Skeletal muscle tissue (tissue), 4 donors: Measurements from ENCODE around the gene MZF1. TPM values are rescaled to one million over a fixed set of nuclear protein-coding genes. Genes with fewer than 3 reads are reported as not detected.
"Not testable (repeated sequence)": the region's sequence is repeated elsewhere in the genome, so short reads cannot be mapped to it uniquely, and the experiment has no call there.

Experiments used
- H3K27ac ChIP-seq: one replicate; pipeline ENCODE4 v1.7.0; 2013; ENCODE audit warnings: mild to moderate bottlenecking, low read depth, low read length, inconsistent platforms
- H3K27me3 ChIP-seq, 3 donors: one replicate each; pipeline ENCODE4 v1.7.0; 2013; ENCODE audit warnings: low read length in 3 of 3; ENCODE audit not compliant: control insufficient read depth in 3 of 3, insufficient read depth in 3 of 3
- H3K36me3 ChIP-seq, 3 donors: one replicate each; pipeline ENCODE4 v1.7.0; 2013; ENCODE audit warnings: low read length in 3 of 3; ENCODE audit not compliant: control insufficient read depth in 3 of 3, insufficient read depth in 3 of 3
- H3K4me1 ChIP-seq, 3 donors: one replicate each; pipeline ENCODE4 v1.7.0; 2013; ENCODE audit warnings: low read length in 3 of 3, mild to moderate bottlenecking in 3 of 3; ENCODE audit not compliant: control insufficient read depth in 3 of 3, insufficient read depth in 3 of 3
- H3K4me3 ChIP-seq, 3 donors: one replicate each; pipeline ENCODE4 v1.7.0; 2013; ENCODE audit warnings: low read length in 3 of 3
- H3K9ac ChIP-seq, 3 donors: one replicate each; pipeline ENCODE4 v1.7.0; 2013; ENCODE audit warnings: low read length in 3 of 3, mild to moderate bottlenecking in 3 of 3, moderate library complexity in 2 of 3, low read depth in 1 of 3
- H3K9me3 ChIP-seq, 3 donors: one replicate each; pipeline ENCODE4 v1.7.0; 2013; ENCODE audit warnings: low read length in 3 of 3; ENCODE audit not compliant: control insufficient read depth in 3 of 3
- total RNA-seq: library from RNA; depleted of rRNA; stranded (reverse); fragments of >200 nt; gene quantifications from one replicate; pipeline ENCODE4 v1.2.3, GENCODE V29; 2014
- donor health status: Osteomylitis.

MZF1 gene
- total RNA-seq, 1 donor from 2014 or later, result 6.8 TPM

DNA sequence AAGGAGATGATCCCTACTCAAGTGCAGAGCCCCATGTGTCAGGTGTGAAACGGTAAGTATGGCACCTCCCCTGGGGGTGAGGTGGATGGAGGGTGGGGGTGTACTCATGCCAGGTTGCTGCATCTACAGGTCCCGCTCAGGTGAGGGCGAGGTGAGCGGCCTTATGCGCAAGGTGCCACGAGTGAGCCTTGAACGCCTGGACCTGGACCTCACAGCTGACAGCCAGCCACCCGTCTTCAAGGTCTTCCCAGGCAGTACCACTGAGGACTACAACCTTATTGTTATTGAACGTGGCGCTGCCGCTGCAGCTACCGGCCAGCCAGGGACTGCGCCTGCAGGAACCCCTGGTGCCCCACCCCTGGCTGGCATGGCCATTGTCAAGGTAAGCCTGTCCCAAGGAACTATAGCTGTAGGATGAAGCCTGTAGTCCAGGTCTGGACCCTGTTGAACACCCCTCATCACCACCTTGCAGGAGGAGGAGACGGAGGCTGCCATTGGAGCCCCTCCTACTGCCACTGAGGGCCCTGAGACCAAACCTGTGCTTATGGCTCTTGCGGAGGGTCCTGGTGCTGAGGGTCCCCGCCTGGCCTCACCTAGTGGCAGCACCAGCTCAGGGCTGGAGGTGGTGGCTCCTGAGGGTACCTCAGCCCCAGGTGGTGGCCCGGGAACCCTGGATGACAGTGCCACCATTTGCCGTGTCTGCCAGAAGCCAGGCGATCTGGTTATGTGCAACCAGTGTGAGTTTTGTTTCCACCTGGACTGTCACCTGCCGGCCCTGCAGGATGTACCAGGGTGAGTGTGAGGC, 24.1 kb downstream of the MZF1 start:
- Histone ChIP-seq H3K27ac (no peak overlapping the region), H3K27me3 (no peaks in the 10 kb centered on the region), H3K4me1 (peaks cover 28 to 41% (median 32%) of the 10 kb centered on the region in 3 donors), H3K9ac (no peak overlapping the region), H3K9me3 (no peaks in the 10 kb centered on the region), H3K4me3 (no peak overlapping the region), H3K36me3 (peaks cover 63 to 70% (median 69%) of the 10 kb centered on the region in 3 donors)

DNA sequence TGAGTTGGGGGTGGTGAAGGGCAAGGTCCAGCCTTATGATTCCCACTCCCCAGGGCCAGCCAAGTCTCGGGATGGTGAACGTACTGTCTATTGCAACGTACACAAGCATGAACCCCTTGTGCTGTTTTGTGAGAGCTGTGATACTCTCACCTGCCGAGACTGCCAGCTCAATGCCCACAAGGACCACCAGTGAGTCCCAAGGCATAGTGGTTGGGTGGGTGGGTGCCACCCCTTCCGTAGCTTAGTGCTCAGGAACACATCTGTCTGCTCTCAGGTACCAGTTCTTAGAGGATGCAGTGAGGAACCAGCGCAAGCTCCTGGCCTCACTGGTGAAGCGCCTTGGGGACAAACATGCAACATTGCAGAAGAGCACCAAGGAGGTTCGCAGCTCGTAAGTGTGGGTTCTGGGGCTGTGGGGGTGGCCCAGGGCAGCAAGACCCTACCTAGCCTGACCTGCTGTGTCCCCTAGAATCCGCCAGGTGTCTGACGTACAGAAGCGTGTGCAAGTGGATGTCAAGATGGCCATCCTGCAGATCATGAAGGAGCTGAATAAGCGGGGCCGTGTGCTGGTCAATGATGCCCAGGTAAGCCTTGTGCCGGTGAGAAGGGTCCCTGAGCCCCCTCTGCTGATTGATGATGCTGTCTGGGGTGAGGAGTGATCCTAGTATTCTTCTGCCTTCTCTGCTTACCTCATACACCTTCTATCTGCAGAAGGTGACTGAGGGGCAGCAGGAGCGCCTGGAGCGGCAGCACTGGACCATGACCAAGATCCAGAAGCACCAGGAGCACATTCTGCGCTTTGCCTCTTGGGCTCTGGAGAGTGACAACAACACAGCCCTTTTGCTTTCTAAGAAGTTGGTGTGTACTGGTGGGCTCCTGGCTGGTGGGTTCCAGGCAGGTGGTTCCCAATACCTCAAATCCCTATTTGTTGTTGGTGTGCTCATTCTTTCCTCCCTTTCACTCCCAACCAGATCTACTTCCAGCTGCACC, 25.5 kb downstream of the MZF1 start:
- Histone ChIP-seq H3K9ac (peak overlapping the region in 1 of 3 donors; percentile 16), H3K4me3 (no peak overlapping the region)

DNA sequence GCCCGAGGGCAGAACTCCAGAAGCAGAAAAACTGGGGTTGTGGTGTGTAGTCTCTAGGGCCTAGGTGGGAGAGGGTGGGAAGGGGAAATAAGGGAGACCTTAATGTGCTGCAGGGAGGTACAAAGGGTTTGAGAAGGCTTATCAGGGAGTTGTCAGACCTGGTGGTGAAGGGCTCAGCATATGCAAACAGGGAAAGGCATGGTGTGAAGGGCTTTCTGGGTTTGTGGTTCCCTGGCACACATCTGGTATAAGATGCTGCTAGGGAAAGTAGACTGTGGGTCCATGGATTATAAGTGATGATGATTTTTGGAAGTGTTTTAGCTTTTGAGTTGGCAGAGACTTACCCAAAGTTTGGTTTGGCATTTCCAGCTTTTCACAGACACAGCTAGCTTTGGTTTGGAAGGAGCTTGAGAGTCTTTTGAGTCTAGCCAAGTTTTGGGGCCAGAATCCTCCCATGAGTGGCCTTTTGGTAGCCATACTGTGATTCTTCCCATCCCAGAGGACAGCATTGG, 27.1 kb downstream of the MZF1 start:
- Histone ChIP-seq H3K27me3 (peaks cover 0 to 5% (median 2%) of the 10 kb centered on the region in 3 donors), H3K9ac (peak overlapping the region; percentile 71 to 92 (median 82)), H3K4me3 (peak overlapping the region; percentile 82 to 86 (median 85)), H3K27ac (no peak overlapping the region), H3K4me1 (peaks cover 27 to 32% (median 27%) of the 10 kb centered on the region in 3 donors), H3K36me3 (peaks cover 44 to 50% (median 49%) of the 10 kb centered on the region in 3 donors), H3K9me3 (no peaks in the 10 kb centered on the region)

More for the DNA sequence above, 25.5 kb downstream of the MZF1 start:
- Histone ChIP-seq H3K4me1 (peaks cover 27 to 32% (median 27%) of the 10 kb centered on the region in 3 donors), H3K27ac (no peak overlapping the region), H3K36me3 (peaks cover 58 to 64% (median 64%) of the 10 kb centered on the region in 3 donors), H3K27me3 (peaks cover 0 to 2% (median 2%) of the 10 kb centered on the region in 3 donors), H3K9me3 (no peaks in the 10 kb centered on the region)

DNA sequence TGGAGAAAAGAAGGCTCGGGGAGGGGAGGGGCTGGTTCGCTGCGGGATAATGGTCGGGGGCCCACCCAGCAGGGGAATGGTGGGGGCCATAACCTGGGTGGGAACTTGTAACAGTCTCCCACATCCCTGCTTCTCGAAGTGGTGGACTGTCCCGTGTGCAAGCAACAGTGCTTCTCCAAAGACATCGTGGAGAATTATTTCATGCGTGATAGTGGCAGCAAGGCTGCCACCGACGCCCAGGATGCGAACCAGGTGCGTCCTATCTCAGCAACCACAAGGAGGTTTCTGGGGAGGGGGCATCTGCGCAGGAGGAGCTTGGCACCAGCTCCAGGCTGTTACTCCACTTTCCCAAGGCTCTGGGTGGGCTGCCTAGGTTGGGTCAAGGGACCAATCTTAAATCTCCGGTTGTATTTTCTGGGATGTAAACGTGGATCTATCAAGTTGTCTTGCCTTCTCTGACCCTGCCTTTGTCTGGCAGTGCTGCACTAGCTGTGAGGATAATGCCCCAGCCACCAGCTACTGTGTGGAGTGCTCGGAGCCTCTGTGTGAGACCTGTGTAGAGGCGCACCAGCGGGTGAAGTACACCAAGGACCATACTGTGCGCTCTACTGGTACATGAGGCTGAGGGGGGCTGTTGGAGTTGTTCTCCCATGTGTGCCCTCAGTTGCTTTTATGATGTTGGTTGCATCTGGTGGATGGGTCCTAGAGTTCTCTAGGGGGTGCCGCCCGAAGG, 27.7 kb downstream of the MZF1 start:
- no peaks in the 10 kb centered on the region for H3K9me3 ChIP-seq
- H3K4me3 ChIP-seq, result peak overlapping the region; percentile 82 to 86 (median 85)
- H3K36me3 ChIP-seq, result peaks cover 37 to 44% (median 43%) of the 10 kb centered on the region in 3 donors
- H3K9ac ChIP-seq, result peak overlapping the region; percentile 71 to 92 (median 82)
- peak overlapping the region; percentile 47 for H3K27ac ChIP-seq
- H3K27me3 ChIP-seq, result peaks cover 2 to 7% (median 2%) of the 10 kb centered on the region in 3 donors
- peaks cover 27 to 32% (median 27%) of the 10 kb centered on the region in 3 donors for H3K4me1 ChIP-seq

DNA sequence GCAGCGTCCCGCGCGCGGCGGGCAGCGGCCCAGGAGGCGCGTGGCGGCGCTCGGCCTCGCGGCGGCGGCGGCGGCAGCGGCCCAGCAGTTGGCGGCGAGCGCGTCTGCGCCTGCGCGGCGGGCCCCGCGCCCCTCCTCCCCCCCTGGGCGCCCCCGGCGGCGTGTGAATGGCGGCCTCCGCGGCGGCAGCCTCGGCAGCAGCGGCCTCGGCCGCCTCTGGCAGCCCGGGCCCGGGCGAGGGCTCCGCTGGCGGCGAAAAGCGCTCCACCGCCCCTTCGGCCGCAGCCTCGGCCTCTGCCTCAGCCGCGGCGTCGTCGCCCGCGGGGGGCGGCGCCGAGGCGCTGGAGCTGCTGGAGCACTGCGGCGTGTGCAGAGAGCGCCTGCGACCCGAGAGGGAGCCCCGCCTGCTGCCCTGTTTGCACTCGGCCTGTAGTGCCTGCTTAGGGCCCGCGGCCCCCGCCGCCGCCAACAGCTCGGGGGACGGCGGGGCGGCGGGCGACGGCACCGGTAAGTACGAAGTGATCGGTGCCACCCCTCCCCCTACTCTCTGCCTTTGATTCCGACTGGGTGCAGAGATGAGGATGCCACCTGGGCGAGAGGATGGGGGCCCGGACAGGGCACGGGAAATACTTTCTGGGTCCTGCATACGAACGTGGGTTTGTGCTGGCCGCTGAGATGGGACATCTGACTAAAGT, 28.4 kb downstream of the MZF1 start:
- Histone ChIP-seq H3K27ac (peak overlapping the region; percentile 94), H3K9me3 (no peaks in the 10 kb centered on the region), H3K36me3 (peaks cover 30 to 37% (median 36%) of the 10 kb centered on the region in 3 donors), H3K9ac (peak overlapping the region; percentile 71 to 92 (median 82)), H3K27me3 (peaks cover 2 to 8% (median 4%) of the 10 kb centered on the region in 3 donors), H3K4me1 (peaks cover 27 to 32% (median 27%) of the 10 kb centered on the region in 3 donors), H3K4me3 (peak overlapping the region; percentile 82 to 86 (median 85))

DNA sequence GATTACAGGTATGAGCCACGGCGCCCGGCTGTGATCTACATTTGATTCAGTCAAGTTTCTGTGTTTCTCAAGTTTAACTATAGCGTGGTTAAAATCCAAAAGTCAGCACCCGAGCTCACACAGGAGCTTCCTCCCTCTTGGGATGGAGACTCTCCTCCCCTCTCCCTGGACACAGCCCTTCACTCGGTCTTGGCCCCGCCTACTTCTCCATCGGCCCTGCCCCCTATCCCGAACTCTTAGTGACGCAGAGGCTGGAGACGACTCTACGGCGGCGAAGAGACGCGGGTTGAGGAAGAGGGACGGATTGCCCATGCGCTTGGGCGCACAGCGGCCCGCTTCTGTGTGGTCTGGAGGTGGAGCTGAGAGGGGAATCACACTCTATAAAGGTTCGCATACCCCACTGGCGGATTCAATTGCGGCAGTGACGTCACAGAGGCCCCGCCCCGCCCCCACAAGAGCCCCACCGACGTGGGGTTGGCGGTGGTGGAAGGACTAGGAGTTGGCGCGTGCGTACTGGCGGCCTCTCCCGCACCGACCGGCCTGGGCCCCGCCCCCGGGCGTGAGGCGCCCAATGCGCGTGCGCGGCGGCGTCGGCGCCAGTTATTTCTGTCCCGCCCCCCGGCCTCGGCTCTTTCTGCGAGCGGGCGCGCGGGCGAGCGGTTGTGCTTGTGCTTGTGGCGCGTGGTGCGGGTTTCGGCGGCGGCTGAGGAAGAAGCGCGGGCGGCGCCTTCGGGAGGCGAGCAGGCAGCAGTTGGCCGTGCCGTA, 29.1 kb downstream of the MZF1 start, which contains the start of gene TRIM28:
Gene TRIM28, plus strand, starts transcription at position 239 of the 765 bp plus-strand sequence. CDS start 694 bp downstream, outside the sequence.
- peaks cover 23 to 30% (median 29%) of the 10 kb centered on the region in 3 donors for H3K36me3 ChIP-seq
- peaks cover 2 to 11% (median 10%) of the 10 kb centered on the region in 3 donors for H3K27me3 ChIP-seq
- peaks cover 27 to 32% (median 27%) of the 10 kb centered on the region in 3 donors for H3K4me1 ChIP-seq
- peak within 1 kb of the TSS; percentile 82 to 92 (median 84) for H3K9ac ChIP-seq
- peak within 1 kb of the TSS; percentile 83 to 88 (median 85) for H3K4me3 ChIP-seq
- peak within 1 kb of the TSS; percentile 94 for H3K27ac ChIP-seq
- no peaks in the 10 kb centered on the region for H3K9me3 ChIP-seq

DNA sequence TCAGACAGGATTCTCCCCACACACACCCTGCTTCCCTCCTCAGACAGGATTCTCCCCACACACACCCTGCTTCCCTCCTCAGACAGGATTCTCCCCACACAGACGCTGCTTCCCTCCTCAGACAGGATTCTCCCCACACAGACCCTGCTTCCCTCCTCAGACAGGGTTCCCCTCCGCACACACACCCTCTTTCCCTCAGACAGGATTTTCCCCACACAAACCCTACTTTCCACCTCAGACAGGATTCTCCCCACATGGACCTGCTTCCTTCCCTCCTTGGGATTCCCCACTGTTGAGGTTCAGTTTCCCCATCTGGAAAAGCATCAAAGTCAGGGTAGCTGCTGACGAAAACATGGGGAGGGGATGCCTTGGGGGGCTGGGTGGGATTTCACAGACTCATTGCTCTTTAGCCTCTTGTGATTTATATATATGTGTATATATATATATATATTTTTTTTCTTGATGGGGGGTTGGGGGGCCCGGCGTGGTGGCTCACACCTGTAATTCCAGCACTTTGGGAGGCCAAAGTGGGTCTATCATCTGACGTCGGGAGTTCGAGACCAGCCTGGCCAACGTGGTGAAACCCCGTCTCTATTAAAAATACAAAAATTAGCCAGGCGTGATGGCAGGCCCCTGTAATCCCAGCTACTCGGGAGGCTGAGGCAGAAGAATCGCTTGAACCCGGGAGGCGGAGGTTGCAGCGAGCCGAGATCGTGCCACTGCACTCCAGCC, 30.3 kb downstream of the MZF1 start:
- not testable (repeated sequence) for H3K9me3 ChIP-seq, H3K27ac ChIP-seq, H3K9ac ChIP-seq, H3K4me3 ChIP-seq
- Histone ChIP-seq H3K27me3 (peaks cover 7 to 19% (median 15%) of the 10 kb centered on the region in 3 donors), H3K36me3 (peaks cover 12 to 19% (median 17%) of the 10 kb centered on the region in 3 donors), H3K4me1 (peaks cover 29 to 32% (median 30%) of the 10 kb centered on the region in 3 donors)

DNA sequence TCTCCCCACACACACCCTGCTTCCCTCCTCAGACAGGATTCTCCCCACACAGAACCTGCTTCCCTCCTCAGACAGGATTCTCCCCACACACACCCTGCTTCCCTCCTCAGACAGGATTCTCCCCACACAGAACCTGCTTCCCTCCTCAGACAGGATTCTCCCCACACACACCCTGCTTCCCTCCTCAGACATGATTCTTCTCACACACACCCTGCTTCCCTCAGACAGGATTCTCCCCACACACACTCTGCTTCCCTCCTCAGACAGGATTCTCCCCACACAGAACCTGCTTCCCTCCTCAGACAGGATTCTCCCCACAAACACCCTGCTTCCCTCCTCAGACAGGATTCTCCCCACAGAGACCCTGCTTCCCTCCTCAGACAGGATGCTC, 34.0 kb downstream of the MZF1 start:
- peaks cover 18 to 31% (median 26%) of the 10 kb centered on the region in 3 donors for H3K27me3 ChIP-seq
- not testable (repeated sequence) for H3K9ac ChIP-seq

More for the DNA sequence above, 34.0 kb downstream of the MZF1 start:
- H3K4me1 ChIP-seq, H3K4me3 ChIP-seq, H3K27ac ChIP-seq, H3K9me3 ChIP-seq, H3K36me3 ChIP-seq: not testable (repeated sequence)
